SK-N-SH (cell line): Measurements from ENCODE around the gene TBXAS1. TPM values are rescaled to one million over a fixed set of nuclear protein-coding genes. Genes with fewer than 3 reads are reported as not detected.

ENCODE experiments used
- CTCF ChIA-PET: fragments of 300-600, 350-600 bp; formaldehyde crosslinking; extraction: SDS; loops from one replicate; lab custom pipeline; 2021; lab: Yijun Ruan, JAX
- POLR2A ChIA-PET: fragments of 350-600 bp; sonication (Branson Sonifier 250); formaldehyde crosslinking; extraction: SDS; loops from one replicate; lab custom pipeline; 2020; ENCODE audit warnings: antibody characterized with exemption, inconsistent platforms; lab: Yijun Ruan, JAX
- DNase-seq: peaks from one replicate; pipeline ENCODE4 v3.0.0; 2012
- H2AFZ ChIP-seq: fragments of 200-600 bp; sonication (generic); 2 replicates; pipeline ENCODE4 v1.8.1; 2016; ENCODE audit warnings: antibody characterized with exemption, mild to moderate bottlenecking, low read depth
- H3F3A ChIP-seq: fragments of 200-600 bp; sonication (generic); replicated peaks from 2 replicates; pipeline ENCODE3; 2016; ENCODE audit warnings: antibody characterized with exemption, mild to moderate bottlenecking; ENCODE audit not compliant: insufficient read depth
- H3K27ac ChIP-seq, 2 experiments: fragments of 200-500 bp in 1 of 2; fragments of 200-600 bp in 1 of 2; sonication (Bioruptor generic) in 1 of 2; sonication (generic), shearing (Covaris generic) in 1 of 2; 2 replicates each; pipeline versions ENCODE4 v1.5.1 to v1.6.1; 2014 to 2016; ENCODE audit warnings: low read depth in 2 of 2, inconsistent platforms in 1 of 2, low read length in 1 of 2, mild to moderate bottlenecking in 1 of 2, mixed read lengths in 1 of 2
- H3K27me3 ChIP-seq: fragments of 200-600 bp; sonication (generic), shearing (Covaris generic); 2 replicates; pipeline ENCODE4 v1.6.1; 2016; ENCODE audit warnings: mixed run types; ENCODE audit not compliant: insufficient read depth
- H3K36me3 ChIP-seq, 2 experiments: fragments of 200-500 bp in 1 of 2; fragments of 200-600 bp in 1 of 2; sonication (Bioruptor generic) in 1 of 2; sonication (generic) in 1 of 2; replicated peaks in 1 of 2; 2 replicates each; pipeline versions ENCODE3 to v1.5.1; 2014 to 2016; ENCODE audit warnings: low read length in 1 of 2, mild to moderate bottlenecking in 1 of 2; ENCODE audit not compliant: insufficient read depth in 2 of 2, control insufficient read depth in 1 of 2
- H3K4me1 ChIP-seq, 2 experiments: fragments of 200-500 bp in 1 of 2; fragments of 200-600 bp in 1 of 2; sonication (Bioruptor generic) in 1 of 2; sonication (generic), shearing (Covaris generic) in 1 of 2; 2 replicates each; pipeline versions ENCODE4 v1.5.1 to v1.6.1; 2014 to 2016; ENCODE audit warnings: low read depth in 1 of 2, low read length in 1 of 2, mixed run types in 1 of 2; ENCODE audit not compliant: insufficient read depth in 2 of 2, control insufficient read depth in 1 of 2
- H3K4me2 ChIP-seq: fragments of 200-600 bp; sonication (generic), shearing (Covaris generic); 2 replicates; pipeline ENCODE4 v1.6.1; 2017; ENCODE audit warnings: mixed run types
- H3K4me3 ChIP-seq, 2 experiments: fragments of 200-500 bp in 1 of 2; fragments of 200-600 bp in 1 of 2; sonication (Bioruptor generic) in 1 of 2; sonication (generic), shearing (Covaris generic) in 1 of 2; 2 replicates each; pipeline versions ENCODE4 v1.5.1 to v1.8.1; 2014 to 2016; ENCODE audit warnings: low read depth in 2 of 2, inconsistent platforms in 1 of 2, low read length in 1 of 2, mild to moderate bottlenecking in 1 of 2, mixed read lengths in 1 of 2, moderate library complexity in 1 of 2
- H3K79me2 ChIP-seq: fragments of 200-600 bp; sonication (generic); 2 replicates; pipeline ENCODE4 v1.8.1; 2017; ENCODE audit warnings: mild to moderate bottlenecking; ENCODE audit not compliant: insufficient read depth
- H3K9ac ChIP-seq: fragments of 200-600 bp; sonication (generic); 2 replicates; pipeline ENCODE4 v1.6.1; 2017; ENCODE audit warnings: mixed run types
- H3K9me2 ChIP-seq: fragments of 200-600 bp; sonication (generic); 2 replicates; pipeline ENCODE4 v1.6.1; 2017; ENCODE audit warnings: mixed run types
- H3K9me3 ChIP-seq: fragments of 200-600 bp; sonication (generic); 2 replicates; pipeline ENCODE4 v1.6.1; 2017; ENCODE audit warnings: mixed run types, mild to moderate bottlenecking, moderate library complexity
- H4K20me1 ChIP-seq: fragments of 200-600 bp; sonication (generic); 2 replicates; pipeline ENCODE4 v1.6.1; 2017; ENCODE audit warnings: mild to moderate bottlenecking, mixed run types; ENCODE audit not compliant: insufficient read depth
- ELF1 ChIP-seq: IDR thresholded peaks from 2 replicates; pipeline ENCODE4 v1.4.0; 2012
- FOSL2 ChIP-seq: IDR thresholded peaks from 2 replicates; pipeline ENCODE4 v1.4.0; 2012; ENCODE audit warnings: low read depth, mild to moderate bottlenecking, moderate library complexity, borderline replicate concordance
- GATA2 ChIP-seq: sonication (generic); formaldehyde crosslinking; IDR thresholded peaks from 2 replicates; pipeline ENCODE4 v1.5.0; 2020; ENCODE audit warnings: mild to moderate bottlenecking, missing genetic modification reagents
- JUND ChIP-seq: IDR thresholded peaks from 2 replicates; pipeline ENCODE4 v1.4.0; 2012
- MEF2A ChIP-seq: IDR thresholded peaks from 2 replicates; pipeline ENCODE4 v1.4.0; 2012; ENCODE audit warnings: low read depth, borderline replicate concordance
- NFIC ChIP-seq: IDR thresholded peaks from 2 replicates; pipeline ENCODE4 v1.4.0; 2012; ENCODE audit warnings: borderline replicate concordance
- POLR2AphosphoS5 ChIP-seq: IDR thresholded peaks from 2 replicates; pipeline ENCODE4 v1.6.1; 2012; ENCODE audit warnings: low read depth, low read length
- RAD21 ChIP-seq: IDR thresholded peaks from 2 replicates; pipeline ENCODE4 v1.6.1; 2012; ENCODE audit warnings: mild to moderate bottlenecking, low read length
- RXRA ChIP-seq: IDR thresholded peaks from 2 replicates; pipeline ENCODE4 v1.4.0; 2012; ENCODE audit warnings: low read depth, mild to moderate bottlenecking, borderline replicate concordance
- TAF1 ChIP-seq: IDR thresholded peaks from 2 replicates; pipeline ENCODE4 v1.6.1; 2012; ENCODE audit warnings: low read depth, mild to moderate bottlenecking, low read length, moderate library complexity, borderline replicate concordance
- TCF12 ChIP-seq: IDR thresholded peaks from 2 replicates; pipeline ENCODE4 v1.4.0; 2012
- WGBS: methylation state at CpG from one replicate; pipeline ENCODE4 v1.1.6; 2017; ENCODE audit warnings: low lambda C conversion rate; 5-methylcytosine and 5-hydroxymethylcytosine counted together
- polyA plus RNA-seq, 3 experiments: library from polyadenylated mRNA; depleted of rRNA; stranded (reverse); fragments of >200 nt; gene quantifications; 2 replicates each; pipeline ENCODE4 v1.2.3, GENCODE V29; 2012
- TF ChIP-seq, protein P1 (sequence below): IDR thresholded peaks from 2 replicates; pipeline ENCODE4 v1.4.0; 2012; ENCODE audit warnings: low read depth, borderline replicate concordance
- TF ChIP-seq, protein P2 (sequence below): fragments of 200-600 bp; sonication (generic); IDR thresholded peaks from 2 replicates; pipeline ENCODE4 v1.6.1; 2017; ENCODE audit warnings: antibody characterized with exemption, mild to moderate bottlenecking, moderate library complexity
- TF ChIP-seq, protein P3 (sequence below): IDR thresholded peaks from 2 replicates; pipeline ENCODE4; 2012
- TF ChIP-seq, protein P4 (sequence below): IDR thresholded peaks from 2 replicates; pipeline ENCODE4 v1.4.0; 2012; ENCODE audit warnings: low read depth

Gene TBXAS1
- polyA plus RNA-seq, 1 of the 3 experiments (the other 2 are of a cell fraction) = 4.4 TPM

DNA sequence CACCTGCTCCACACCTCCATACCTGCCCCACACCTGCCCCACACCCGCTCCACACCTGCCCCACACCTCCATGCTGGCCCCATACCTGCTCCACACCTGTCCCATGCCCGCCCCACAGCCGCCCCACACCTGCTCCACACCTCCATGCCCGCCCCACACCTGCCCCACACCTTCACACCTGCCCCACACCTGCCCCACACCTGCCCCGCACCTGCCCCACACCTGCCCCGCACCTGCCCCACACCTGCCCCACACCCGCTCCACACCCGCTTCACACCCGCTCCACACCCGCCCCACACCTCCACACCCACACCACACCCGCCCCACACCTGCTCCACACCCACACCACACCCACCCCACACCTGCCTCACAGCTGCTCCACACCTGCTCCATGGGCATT, 180.7 kb downstream of the TBXAS1 start:
- ChIA-PET POLR2A (no interaction called here), CTCF (interaction anchor here (0.7 to 3.3 kb wide), 6 partner anchors 16 to 408 kb away, joined by 3 to 19 read pairs (median 4); no protein-coding TSS in a partner anchor)
- H3K9me3 ChIP-seq = no peaks in the 10 kb centered on the region
- H3K27ac ChIP-seq = peak overlapping the region in 1 of 2 experiments; percentile 86; a peak in 1 of 4 replicates
- no peaks in the 10 kb centered on the region for H3K36me3 ChIP-seq
- H3K27me3 ChIP-seq = no peaks in the 10 kb centered on the region; the same call in 1 of the 2 replicates
- H3K9me2 ChIP-seq = no peaks in the 10 kb centered on the region
- no peak overlapping the region for H3K4me3 ChIP-seq
- no peak overlapping the region for H3K4me2 ChIP-seq
- 76% methylated on average over 11 of the region's 11 CpGs for WGBS
- H3K4me1 ChIP-seq = peaks cover 0 to 19% of the 10 kb centered on the region in 2 experiments; a peak in 2 of 4 replicates
- no peak overlapping the region for H3K9ac ChIP-seq
- no peaks in the 10 kb centered on the region for H3K79me2 ChIP-seq
- TF ChIP-seq JUND (no peak), TAF1 (no peak), ELF1 (no peak), RAD21 (no peak), MEF2A (no peak), TCF12 (no peak), GATA2 (CRISPR knock-in tag) (no peak), NFIC (no peak), RXRA (no peak), POLR2AphosphoS5 (no peak), FOSL2 (no peak)
- TF ChIP-seq, protein P1, sequence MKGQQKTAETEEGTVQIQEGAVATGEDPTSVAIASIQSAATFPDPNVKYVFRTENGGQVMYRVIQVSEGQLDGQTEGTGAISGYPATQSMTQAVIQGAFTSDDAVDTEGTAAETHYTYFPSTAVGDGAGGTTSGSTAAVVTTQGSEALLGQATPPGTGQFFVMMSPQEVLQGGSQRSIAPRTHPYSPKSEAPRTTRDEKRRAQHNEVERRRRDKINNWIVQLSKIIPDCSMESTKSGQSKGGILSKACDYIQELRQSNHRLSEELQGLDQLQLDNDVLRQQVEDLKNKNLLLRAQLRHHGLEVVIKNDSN = no peak
- TF ChIP-seq, protein P2, sequence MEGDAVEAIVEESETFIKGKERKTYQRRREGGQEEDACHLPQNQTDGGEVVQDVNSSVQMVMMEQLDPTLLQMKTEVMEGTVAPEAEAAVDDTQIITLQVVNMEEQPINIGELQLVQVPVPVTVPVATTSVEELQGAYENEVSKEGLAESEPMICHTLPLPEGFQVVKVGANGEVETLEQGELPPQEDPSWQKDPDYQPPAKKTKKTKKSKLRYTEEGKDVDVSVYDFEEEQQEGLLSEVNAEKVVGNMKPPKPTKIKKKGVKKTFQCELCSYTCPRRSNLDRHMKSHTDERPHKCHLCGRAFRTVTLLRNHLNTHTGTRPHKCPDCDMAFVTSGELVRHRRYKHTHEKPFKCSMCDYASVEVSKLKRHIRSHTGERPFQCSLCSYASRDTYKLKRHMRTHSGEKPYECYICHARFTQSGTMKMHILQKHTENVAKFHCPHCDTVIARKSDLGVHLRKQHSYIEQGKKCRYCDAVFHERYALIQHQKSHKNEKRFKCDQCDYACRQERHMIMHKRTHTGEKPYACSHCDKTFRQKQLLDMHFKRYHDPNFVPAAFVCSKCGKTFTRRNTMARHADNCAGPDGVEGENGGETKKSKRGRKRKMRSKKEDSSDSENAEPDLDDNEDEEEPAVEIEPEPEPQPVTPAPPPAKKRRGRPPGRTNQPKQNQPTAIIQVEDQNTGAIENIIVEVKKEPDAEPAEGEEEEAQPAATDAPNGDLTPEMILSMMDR = no peak
- TF ChIP-seq, protein P3, sequence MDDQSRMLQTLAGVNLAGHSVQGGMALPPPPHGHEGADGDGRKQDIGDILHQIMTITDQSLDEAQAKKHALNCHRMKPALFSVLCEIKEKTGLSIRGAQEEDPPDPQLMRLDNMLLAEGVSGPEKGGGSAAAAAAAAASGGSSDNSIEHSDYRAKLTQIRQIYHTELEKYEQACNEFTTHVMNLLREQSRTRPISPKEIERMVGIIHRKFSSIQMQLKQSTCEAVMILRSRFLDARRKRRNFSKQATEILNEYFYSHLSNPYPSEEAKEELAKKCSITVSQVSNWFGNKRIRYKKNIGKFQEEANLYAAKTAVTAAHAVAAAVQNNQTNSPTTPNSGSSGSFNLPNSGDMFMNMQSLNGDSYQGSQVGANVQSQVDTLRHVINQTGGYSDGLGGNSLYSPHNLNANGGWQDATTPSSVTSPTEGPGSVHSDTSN = no peak
- TF ChIP-seq, protein P4, sequence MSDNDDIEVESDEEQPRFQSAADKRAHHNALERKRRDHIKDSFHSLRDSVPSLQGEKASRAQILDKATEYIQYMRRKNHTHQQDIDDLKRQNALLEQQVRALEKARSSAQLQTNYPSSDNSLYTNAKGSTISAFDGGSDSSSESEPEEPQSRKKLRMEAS = no peak
- no peaks in the 10 kb centered on the region for H3F3A ChIP-seq
- no peaks in the 10 kb centered on the region for H4K20me1 ChIP-seq
- H2AFZ ChIP-seq = no peak overlapping the region
- no peak for DNase-seq
